B cell (primary cell): ENCODE data around the gene PLBD2. TPM values are rescaled to one million over a fixed set of nuclear protein-coding genes. Genes with fewer than 3 reads are reported as not detected.

ENCODE experiments used
- ATAC-seq: fragments of 200-7000 bp; cut with Tn5 transposase; one replicate; pipeline ENCODE4 v1.10.0; 2021; ENCODE audit warnings: low read depth, mild to moderate bottlenecking, moderate number of reproducible peaks, moderate library complexity
- CTCF ChIA-PET: fragments of 350-600 bp; sonication (Branson Sonifier 250); formaldehyde crosslinking; loops from one replicate; lab custom pipeline; 2021; ENCODE audit warnings: antibody characterized with exemption, inconsistent platforms; lab: Charles Lee
- POLR2A ChIA-PET: fragments of 350-600 bp; sonication (Branson Sonifier 250); formaldehyde crosslinking; loops from one replicate; lab custom pipeline; 2021; ENCODE audit warnings: antibody characterized with exemption; lab: Charles Lee
- DNase-seq: peaks from one replicate; pipeline ENCODE4 v3.0.0; 2013
- H2AFZ ChIP-seq: 2 replicates; pipeline ENCODE4 v1.6.1; 2012; ENCODE audit warnings: mild to moderate bottlenecking, low read depth, low read length; ENCODE audit not compliant: insufficient read depth, poor library complexity, severe bottlenecking
- H3K27ac ChIP-seq, 2 donors: 1 replicate in 1 of 2; 2 replicates in 1 of 2; pipeline ENCODE4 v1.5.1; 2012 to 2013; ENCODE audit warnings: low read length in 2 of 2, mild to moderate bottlenecking in 2 of 2, moderate library complexity in 1 of 2
- H3K27me3 ChIP-seq, 4 experiments: fragments of 200-600 bp in 1 of 4; sonication (generic) in 1 of 4; replicated peaks in 1 of 4; 1 replicate in 2 of 4; 2 replicates in 2 of 4; pipeline versions ENCODE4 v1.6.1 to v1.7.0; 2013 to 2016; ENCODE audit warnings: low read length in 3 of 4, mild to moderate bottlenecking in 2 of 4, mixed read lengths in 1 of 4, moderate library complexity in 1 of 4; ENCODE audit not compliant: insufficient read depth in 4 of 4, control insufficient read depth in 3 of 4; ENCODE audit errors: control extremely low read depth in 1 of 4
- H3K36me3 ChIP-seq, 2 experiments: replicated peaks in 1 of 2; 1 replicate in 1 of 2; 2 replicates in 1 of 2; pipeline versions ENCODE4 v1.6.1 to v1.7.1; 2013; ENCODE audit warnings: low read length in 1 of 2; ENCODE audit not compliant: insufficient read depth in 2 of 2, control insufficient read depth in 1 of 2; ENCODE audit errors: control extremely low read depth in 1 of 2, extremely low read depth in 1 of 2
- H3K4me1 ChIP-seq, 2 donors: fragments of 200-600 bp in 1 of 2; sonication (generic) in 1 of 2; 1 replicate in 1 of 2; 2 replicates in 1 of 2; pipeline versions ENCODE4 v1.5.1 to v1.6.1; 2013 to 2017; ENCODE audit warnings: low read length in 2 of 2; ENCODE audit not compliant: control insufficient read depth in 2 of 2, insufficient read depth in 2 of 2
- H3K4me2 ChIP-seq: replicated peaks from 2 replicates; pipeline ENCODE3; 2012; ENCODE audit warnings: mild to moderate bottlenecking, low read depth, low read length; ENCODE audit not compliant: poor library complexity, severe bottlenecking
- H3K4me3 ChIP-seq, 5 experiments: fragments of 200-600 bp in 1 of 5; sonication (generic) in 1 of 5; 1 replicate in 3 of 5; 2 replicates in 2 of 5; pipeline versions ENCODE4 v1.5.1 to v1.7.0; 2011 to 2016; ENCODE audit warnings: low read length in 4 of 5, mild to moderate bottlenecking in 4 of 5, low read depth in 2 of 5, control low read depth in 1 of 5, moderate library complexity in 1 of 5; ENCODE audit not compliant: insufficient read depth in 1 of 5; ENCODE audit errors: control extremely low read depth in 1 of 5, extremely low read depth in 1 of 5
- H3K79me2 ChIP-seq: fragments of 200-600 bp; sonication (generic); one replicate; pipeline ENCODE4 v1.6.0; 2016; ENCODE audit warnings: low read length; ENCODE audit not compliant: control insufficient read depth, insufficient read depth
- H3K9ac ChIP-seq: fragments of 200-600 bp; sonication (generic); 2 replicates; pipeline ENCODE4 v1.6.1; 2017; ENCODE audit warnings: mild to moderate bottlenecking, low read length, moderate library complexity
- H3K9me3 ChIP-seq, 3 donors: one replicate each; pipeline versions ENCODE4 v1.6.1 to v1.7.1; 2013; ENCODE audit warnings: low read length in 2 of 3; ENCODE audit not compliant: control insufficient read depth in 2 of 3, insufficient read depth in 1 of 3; ENCODE audit errors: control extremely low read depth in 1 of 3
- H4K20me1 ChIP-seq: 2 replicates; pipeline ENCODE4 v1.6.0; 2012; ENCODE audit warnings: mild to moderate bottlenecking, low read length; ENCODE audit not compliant: insufficient read depth, control insufficient read depth, poor library complexity, severe bottlenecking
- H3K27ac Mint-ChIP-seq: one replicate; pipeline ENCODE4 v1.8.0; 2021; ENCODE audit warnings: mixed read lengths
- H3K27me3 Mint-ChIP-seq: one replicate; pipeline ENCODE4 v1.8.0; 2021; ENCODE audit warnings: mixed read lengths
- H3K4me1 Mint-ChIP-seq: one replicate; pipeline ENCODE4 v1.8.0; 2021; ENCODE audit warnings: mixed read lengths
- H3K4me3 Mint-ChIP-seq: one replicate; pipeline ENCODE4 v1.8.0; 2021; ENCODE audit warnings: mixed read lengths
- H3K9me3 Mint-ChIP-seq: one replicate; pipeline ENCODE4 v1.8.0; 2022; ENCODE audit warnings: mixed read lengths; ENCODE audit not compliant: insufficient read depth
- CTCF ChIP-seq: fragments of 200-600 bp; IDR thresholded peaks from one replicate; pipeline ENCODE4 v1.8.0; 2022; ENCODE audit warnings: antibody characterized with exemption, mild to moderate bottlenecking
- EZH2 ChIP-seq: IDR thresholded peaks from 2 replicates; pipeline ENCODE4 v1.6.1; 2012; ENCODE audit warnings: borderline replicate concordance, low read depth, mild to moderate bottlenecking, moderate library complexity, low read length; ENCODE audit not compliant: insufficient read depth, poor library complexity, severe bottlenecking
- WGBS: methylation state at CpG from one replicate; pipeline ENCODE4 v1.1.5; 2013; ENCODE audit warnings: missing lambda C conversion rate; ENCODE audit not compliant: insufficient coverage; 5-methylcytosine and 5-hydroxymethylcytosine counted together
- intact Hi-C: fragments of 100-400 bp; cut with micrococcal nuclease; formaldehyde crosslinking; loops from one replicate; pipeline ENCODE4 v1.10.0; 2022
- polyA plus RNA-seq: library from polyadenylated mRNA; depleted of rRNA; stranded (reverse); fragments of >200 nt; gene quantifications from 2 replicates; pipeline ENCODE4 v1.2.3, GENCODE V29; 2012
- total RNA-seq, 2 donors: library from RNA; stranded (reverse); fragments of 120-200 nt in 1 of 2; gene quantifications; 1 replicate in 1 of 2; 2 replicates in 1 of 2; pipeline versions ENCODE4 v1.2.3 to v1.2.4, GENCODE V29; 2013 to 2022

Gene PLBD2
- total and polyA plus RNA-seq, 2 donors (not counting 1 experiment from before 2014, with no cell fraction given) = 2.9 to 11.6 TPM

- WGBS = 98% methylated on average over 14 of the region's 14 CpGs
- no peaks in the 10 kb centered on the region for H3K79me2 ChIP-seq
Observed at GRCh38 chr12:113388351-113388750, 30.0 kb downstream of the PLBD2 start.

More at GRCh38 chr12:113388351-113388750, 30.0 kb downstream of the PLBD2 start:
- no peak for DNase-seq
- no peak for ATAC-seq
- no peak for TF ChIP-seq CTCF
- no peak for TF ChIP-seq EZH2
- Histone ChIP-seq H3K9ac (no peak overlapping the region), H3K27ac (no peak overlapping the region), H2AFZ (no peak overlapping the region), H4K20me1 (no peaks in the 10 kb centered on the region), H3K36me3 (peaks cover 0 to 9% of the 10 kb centered on the region in 2 experiments), H3K4me3 (no peak overlapping the region), H3K27me3 (no peaks in the 10 kb centered on the region), H3K4me2 (no peak overlapping the region), H3K9me3 (peaks cover 0 to 5% (median 0%) of the 10 kb centered on the region in 3 donors), H3K4me1 (no peaks in the 10 kb centered on the region)
- Mint-ChIP-seq H3K9me3 (no peaks in the 10 kb centered on the region), H3K4me1 (no peaks in the 10 kb centered on the region), H3K27me3 (no peaks in the 10 kb centered on the region), H3K27ac (no peak overlapping the region), H3K4me3 (no peak overlapping the region)
- ChIA-PET CTCF (no interaction called here), POLR2A (no interaction called here)
- intact Hi-C loops = no loop called here
